ENCODE results near the gene ZNF488.
"Not testable (repeated sequence)": the region's sequence is repeated elsewhere in the genome, so short reads cannot be mapped to it uniquely, and the experiment has no call there.

The ZNF488 gene

DNA sequence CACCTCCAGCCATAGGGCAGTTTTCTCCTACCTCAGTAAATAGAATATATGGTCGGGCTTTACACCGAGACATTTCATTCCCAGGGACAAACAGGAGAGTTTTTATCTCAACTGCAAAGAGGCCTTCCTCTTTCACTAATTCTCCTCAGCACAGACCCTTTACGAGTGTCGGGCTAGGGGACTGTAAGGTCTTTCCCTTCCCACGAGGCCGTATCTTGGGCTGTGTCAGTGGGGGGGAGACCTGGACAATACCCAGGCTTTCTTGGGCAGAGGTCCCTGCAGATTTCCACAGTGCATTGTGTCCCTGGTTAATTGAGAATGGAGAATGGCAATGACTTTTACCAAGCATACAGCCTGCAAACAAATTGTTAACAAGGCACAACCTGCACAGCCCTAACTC lies 13.2 kb upstream of the ZNF488 start:
- Histone ChIP-seq H3K4me3 (ENCODE audit: control insufficient read depth in 1 of 7, extremely low read depth in 1 of 7, insufficient read depth in 4 of 7, low read depth in 2 of 7, low read length in 6 of 7) (no peak overlapping the region), H3K4me1 (ENCODE audit: control extremely low read depth in 1 of 4, control insufficient read depth in 4 of 4, insufficient read depth in 4 of 4, low read length in 3 of 4) (no peaks in the 10 kb centered on the region), H3K27ac (ENCODE audit: insufficient read depth in 1 of 2, low read depth in 1 of 2, low read length in 2 of 2, poor library complexity in 1 of 2, severe bottlenecking in 2 of 2) (no peak overlapping the region), H3K9me3 (ENCODE audit: control extremely low read depth in 1 of 5, control insufficient read depth in 4 of 5, insufficient read depth in 2 of 5, low read depth in 1 of 5, low read length in 4 of 5) (peaks cover 0 to 7% (median 0%) of the 10 kb centered on the region in 5 experiments), H3K27me3 (replicated peaks in 2 of 5; ENCODE audit: control insufficient read depth in 4 of 5, insufficient read depth in 5 of 5, low read length in 4 of 5) (peaks cover 0 to 2% (median 0%) of the 10 kb centered on the region in 5 experiments), H3K36me3 (ENCODE audit: control insufficient read depth in 4 of 4, insufficient read depth in 4 of 4, low read length in 3 of 4) (no peaks in the 10 kb centered on the region)
- POLR2A ChIA-PET, result no interaction called here
- WGBS (ENCODE audit: insufficient coverage), result 92% methylated on average over 6 of the region's 6 CpGs
- DNase-seq, result no peak
- CTCF ChIA-PET, result no interaction called here

DNA sequence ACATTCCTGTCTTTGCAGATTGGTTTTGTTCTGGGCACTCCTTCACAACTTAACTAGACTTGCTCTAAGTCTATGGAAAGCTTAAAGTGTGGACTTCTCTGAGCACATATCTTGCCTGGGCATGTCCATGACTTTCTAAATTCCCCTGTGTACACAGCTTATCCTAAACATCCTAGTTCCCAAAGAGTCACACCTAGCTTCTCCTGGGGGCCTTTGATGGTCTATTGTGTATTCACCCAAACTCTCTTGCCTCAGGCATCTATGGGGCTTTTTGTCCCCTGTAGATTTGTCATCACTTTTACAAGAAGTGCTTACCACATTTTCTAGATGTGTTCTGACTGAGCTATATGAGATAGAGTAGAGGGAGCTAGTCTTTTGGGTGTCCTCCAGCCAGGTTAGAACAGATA lies 12.2 kb upstream of the ZNF488 start:
- Histone ChIP-seq H3K9me3 (ENCODE audit: control extremely low read depth in 1 of 5, control insufficient read depth in 4 of 5, insufficient read depth in 2 of 5, low read depth in 1 of 5, low read length in 4 of 5) (peaks cover 0 to 7% (median 0%) of the 10 kb centered on the region in 5 experiments), H3K36me3 (ENCODE audit: control insufficient read depth in 4 of 4, insufficient read depth in 4 of 4, low read length in 3 of 4) (no peaks in the 10 kb centered on the region), H3K27ac (ENCODE audit: insufficient read depth in 1 of 2, low read depth in 1 of 2, low read length in 2 of 2, poor library complexity in 1 of 2, severe bottlenecking in 2 of 2) (no peak overlapping the region), H3K27me3 (replicated peaks in 2 of 5; ENCODE audit: control insufficient read depth in 4 of 5, insufficient read depth in 5 of 5, low read length in 4 of 5) (peaks cover 0 to 2% (median 0%) of the 10 kb centered on the region in 5 experiments), H3K4me1 (ENCODE audit: control extremely low read depth in 1 of 4, control insufficient read depth in 4 of 4, insufficient read depth in 4 of 4, low read length in 3 of 4) (no peaks in the 10 kb centered on the region), H3K4me3 (ENCODE audit: control insufficient read depth in 1 of 7, extremely low read depth in 1 of 7, insufficient read depth in 4 of 7, low read depth in 2 of 7, low read length in 6 of 7) (no peak overlapping the region)
- CTCF ChIA-PET, result interaction anchor here (1.4 to 1.7 kb wide), 2 partner anchors 26 to 33 kb away, joined by 3 to 4 read pairs; no protein-coding TSS in a partner anchor
- no peak for DNase-seq
- POLR2A ChIA-PET, result interaction anchor here (0.7 kb wide), 1 partner anchor 11 kb away, joined by 3 read pairs; no protein-coding TSS in a partner anchor

GRCh38 chr10:47389619-47390018 lies 5.5 kb upstream of the ZNF488 start:
- Histone ChIP-seq H3K9me3 (ENCODE audit: control extremely low read depth in 1 of 5, control insufficient read depth in 4 of 5, insufficient read depth in 2 of 5, low read depth in 1 of 5, low read length in 4 of 5) (peaks cover 0 to 6% (median 2%) of the 10 kb centered on the region in 5 experiments), H3K36me3 (ENCODE audit: control insufficient read depth in 4 of 4, insufficient read depth in 4 of 4, low read length in 3 of 4) (no peaks in the 10 kb centered on the region), H3K27ac (ENCODE audit: insufficient read depth in 1 of 2, low read depth in 1 of 2, low read length in 2 of 2, poor library complexity in 1 of 2, severe bottlenecking in 2 of 2) (no peak overlapping the region), H3K4me1 (ENCODE audit: control extremely low read depth in 1 of 4, control insufficient read depth in 4 of 4, insufficient read depth in 4 of 4, low read length in 3 of 4) (peaks cover 0 to 5% (median 5%) of the 10 kb centered on the region in 4 experiments), H3K27me3 (replicated peaks in 2 of 5; ENCODE audit: control insufficient read depth in 4 of 5, insufficient read depth in 5 of 5, low read length in 4 of 5) (no peaks in the 10 kb centered on the region), H3K4me3 (ENCODE audit: control insufficient read depth in 1 of 7, extremely low read depth in 1 of 7, insufficient read depth in 4 of 7, low read depth in 2 of 7, low read length in 6 of 7) (no peak overlapping the region)
- ChIA-PET CTCF (no interaction called here), POLR2A (no interaction called here)
- no peak for DNase-seq
- 100% methylated on average over 1 of the region's 3 CpGs for WGBS (ENCODE audit: insufficient coverage)

- DNase-seq, result no peak
- POLR2A ChIA-PET, result interaction anchor here (0.6 kb wide), 1 partner anchor 1290 kb away, joined by 3 read pairs; no protein-coding TSS in a partner anchor
- Histone ChIP-seq H3K9me3 (ENCODE audit: control extremely low read depth in 1 of 5, control insufficient read depth in 4 of 5, insufficient read depth in 2 of 5, low read depth in 1 of 5, low read length in 4 of 5) (peaks cover 0 to 6% (median 2%) of the 10 kb centered on the region in 5 experiments), H3K36me3 (ENCODE audit: control insufficient read depth in 4 of 4, insufficient read depth in 4 of 4, low read length in 3 of 4) (no peaks in the 10 kb centered on the region), H3K27ac (ENCODE audit: insufficient read depth in 1 of 2, low read depth in 1 of 2, low read length in 2 of 2, poor library complexity in 1 of 2, severe bottlenecking in 2 of 2) (no peak overlapping the region), H3K27me3 (replicated peaks in 2 of 5; ENCODE audit: control insufficient read depth in 4 of 5, insufficient read depth in 5 of 5, low read length in 4 of 5) (peaks cover 0 to 2% (median 0%) of the 10 kb centered on the region in 5 experiments), H3K4me1 (ENCODE audit: control extremely low read depth in 1 of 4, control insufficient read depth in 4 of 4, insufficient read depth in 4 of 4, low read length in 3 of 4) (peaks cover 3 to 11% (median 6%) of the 10 kb centered on the region in 4 experiments), H3K4me3 (ENCODE audit: control insufficient read depth in 1 of 7, extremely low read depth in 1 of 7, insufficient read depth in 4 of 7, low read depth in 2 of 7, low read length in 6 of 7) (no peak overlapping the region)
- CTCF ChIA-PET, result no interaction called here
- 94% methylated on average over 2 of the region's 4 CpGs for WGBS (ENCODE audit: insufficient coverage)
Observed at GRCh38 chr10:47388879-47389278, 4.8 kb upstream of the ZNF488 start.

GRCh38 chr10:47386104-47386503 lies 2.0 kb upstream of the ZNF488 start:
- H3K4me3 ChIP-seq (ENCODE audit: control insufficient read depth in 1 of 7, extremely low read depth in 1 of 7, insufficient read depth in 4 of 7, low read depth in 2 of 7, low read length in 6 of 7); DNase-seq; H3K36me3 ChIP-seq (ENCODE audit: control insufficient read depth in 4 of 4, insufficient read depth in 4 of 4, low read length in 3 of 4); H3K9me3 ChIP-seq (ENCODE audit: control extremely low read depth in 1 of 5, control insufficient read depth in 4 of 5, insufficient read depth in 2 of 5, low read depth in 1 of 5, low read length in 4 of 5); H3K27ac ChIP-seq (ENCODE audit: insufficient read depth in 1 of 2, low read depth in 1 of 2, low read length in 2 of 2, poor library complexity in 1 of 2, severe bottlenecking in 2 of 2); CTCF ChIA-PET: not testable (repeated sequence)
- WGBS (ENCODE audit: insufficient coverage), result 91% methylated on average over 2 of the region's 2 CpGs
- H3K27me3 ChIP-seq (replicated peaks in 2 of 5; ENCODE audit: control insufficient read depth in 4 of 5, insufficient read depth in 5 of 5, low read length in 4 of 5), result peaks cover 0 to 10% (median 3%) of the 10 kb centered on the region in 5 experiments
- POLR2A ChIA-PET, result interaction anchor here (0.6 kb wide), 1 partner anchor 158 kb away, joined by 5 read pairs; no protein-coding TSS in a partner anchor
- peaks cover 4 to 14% (median 7%) of the 10 kb centered on the region in 4 experiments for H3K4me1 ChIP-seq (ENCODE audit: control extremely low read depth in 1 of 4, control insufficient read depth in 4 of 4, insufficient read depth in 4 of 4, low read length in 3 of 4)

DNA sequence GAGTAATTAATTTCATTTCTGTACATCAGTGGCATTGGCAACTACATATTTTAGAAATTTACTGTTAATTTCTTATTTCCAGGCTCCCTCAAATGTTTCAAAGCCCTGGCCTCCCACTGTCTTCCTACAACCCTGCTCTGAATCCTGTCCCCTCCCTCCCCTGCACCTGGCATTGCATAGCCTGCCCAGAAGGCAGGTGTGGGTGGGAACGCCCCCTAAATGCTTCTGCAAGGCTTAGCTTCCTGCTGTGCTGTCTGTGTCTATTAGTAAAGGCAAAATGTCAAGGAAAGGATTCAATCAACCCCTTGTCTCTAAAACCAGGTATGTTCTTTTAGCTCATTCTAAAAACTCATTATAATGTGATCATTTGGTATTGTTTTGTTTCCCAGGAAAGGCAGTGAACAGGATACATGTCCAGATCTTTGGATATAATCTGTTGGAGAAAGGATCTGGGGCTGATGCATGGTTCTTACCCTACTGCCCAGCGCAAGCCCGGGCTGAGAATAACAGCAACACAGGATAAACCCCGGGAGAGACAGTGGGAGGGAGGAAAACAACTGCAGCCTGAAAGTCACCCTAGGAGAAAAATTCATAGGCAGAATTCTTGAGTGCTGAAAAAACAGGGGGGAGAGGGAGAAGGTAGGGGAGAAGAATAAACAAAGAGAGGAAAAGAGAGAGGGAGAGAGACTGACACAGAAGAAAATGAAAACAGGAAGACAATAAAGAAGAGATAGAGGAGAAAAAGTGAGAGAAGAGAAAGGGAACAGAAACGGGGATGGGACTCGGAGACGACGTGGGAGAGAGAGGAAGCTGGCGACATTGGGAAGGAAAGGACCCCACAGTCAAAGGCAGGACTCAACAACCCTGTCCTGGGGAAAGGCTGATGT lies 589 bp downstream of the ZNF488 start:
- no peak for DNase-seq
- 14% methylated on average over 8 of the region's 9 CpGs for WGBS (ENCODE audit: insufficient coverage)
- ChIA-PET POLR2A (no interaction called here), CTCF (no interaction called here)
- peaks cover 0 to 6% (median 2%) of the 10 kb centered on the region in 5 experiments for H3K9me3 ChIP-seq (ENCODE audit: control extremely low read depth in 1 of 5, control insufficient read depth in 4 of 5, insufficient read depth in 2 of 5, low read depth in 1 of 5, low read length in 4 of 5)
- no peak overlapping the region for H3K27ac ChIP-seq (ENCODE audit: insufficient read depth in 1 of 2, low read depth in 1 of 2, low read length in 2 of 2, poor library complexity in 1 of 2, severe bottlenecking in 2 of 2)
- no peaks in the 10 kb centered on the region for H3K36me3 ChIP-seq (ENCODE audit: control insufficient read depth in 4 of 4, insufficient read depth in 4 of 4, low read length in 3 of 4)
- H3K4me3 ChIP-seq (ENCODE audit: control insufficient read depth in 1 of 7, extremely low read depth in 1 of 7, insufficient read depth in 4 of 7, low read depth in 2 of 7, low read length in 6 of 7), result peak overlapping the region; percentile 62 to 83 (median 70)
- H3K4me1 ChIP-seq (ENCODE audit: control extremely low read depth in 1 of 4, control insufficient read depth in 4 of 4, insufficient read depth in 4 of 4, low read length in 3 of 4), result peaks cover 4 to 14% (median 7%) of the 10 kb centered on the region in 4 experiments
- H3K27me3 ChIP-seq (replicated peaks in 2 of 5; ENCODE audit: control insufficient read depth in 4 of 5, insufficient read depth in 5 of 5, low read length in 4 of 5), result peaks cover 0 to 27% (median 11%) of the 10 kb centered on the region in 5 experiments

Measured in common myeloid progenitor, CD34-positive (primary cell).